GM23248 (cell line): ENCODE measurements around the gene ATP5ME. TPM values are rescaled to one million over a fixed set of nuclear protein-coding genes. Genes with fewer than 3 reads are reported as not detected.
A peak's percentile ranks its signal among the peaks of the same experiment; 100 is the strongest.

Experiments used
- DNase-seq: peaks from one replicate; pipeline ENCODE4 v3.0.0-alpha.2; 2015
- H2AFZ ChIP-seq: fragments of 200-600 bp; sonication (generic); 2 replicates; pipeline ENCODE4 v1.6.1; 2016; ENCODE audit warnings: antibody characterized with exemption
- H3F3A ChIP-seq: fragments of 200-600 bp; sonication (generic); 2 replicates; pipeline ENCODE4 v1.6.1; 2016; ENCODE audit warnings: mild to moderate bottlenecking, antibody characterized with exemption, mixed run types; ENCODE audit not compliant: insufficient read depth
- H3K27ac ChIP-seq: fragments of 200-600 bp; sonication (generic); 2 replicates; pipeline ENCODE4 v1.5.1; 2016; ENCODE audit warnings: mild to moderate bottlenecking
- H3K27me3 ChIP-seq: fragments of 200-600 bp; sonication (generic); replicated peaks from 2 replicates; pipeline ENCODE4 v1.6.1; 2016; ENCODE audit warnings: mild to moderate bottlenecking; ENCODE audit not compliant: insufficient read depth
- H3K36me3 ChIP-seq: fragments of 200-600 bp; sonication (generic); 2 replicates; pipeline ENCODE4 v1.6.1; 2016; ENCODE audit warnings: low read depth, mild to moderate bottlenecking
- H3K4me1 ChIP-seq: fragments of 200-600 bp; sonication (generic); 2 replicates; pipeline ENCODE4 v1.6.1; 2016; ENCODE audit warnings: mild to moderate bottlenecking; ENCODE audit not compliant: insufficient read depth
- H3K4me2 ChIP-seq: fragments of 200-600 bp; sonication (generic); one replicate; pipeline ENCODE4 v1.6.1; 2016; ENCODE audit warnings: mild to moderate bottlenecking; ENCODE audit not compliant: unreplicated experiment
- H3K4me3 ChIP-seq: fragments of 200-600 bp; sonication (generic); 2 replicates; pipeline ENCODE4 v1.5.1; 2016; ENCODE audit warnings: mild to moderate bottlenecking
- H3K79me2 ChIP-seq: fragments of 200-600 bp; sonication (generic); 2 replicates; pipeline ENCODE4 v1.6.1; 2016; ENCODE audit warnings: mild to moderate bottlenecking; ENCODE audit not compliant: insufficient read depth
- H3K9ac ChIP-seq: fragments of 200-600 bp; sonication (generic); 2 replicates; pipeline ENCODE4 v1.6.1; 2016; ENCODE audit warnings: mild to moderate bottlenecking
- H3K9me2 ChIP-seq: fragments of 200-600 bp; sonication (generic); 2 replicates; pipeline ENCODE4 v1.6.1; 2016; ENCODE audit warnings: mixed run types, mild to moderate bottlenecking, moderate library complexity; ENCODE audit not compliant: insufficient read depth
- H3K9me3 ChIP-seq: fragments of 200-600 bp; sonication (generic); one replicate; pipeline ENCODE4 v1.6.1; 2017; ENCODE audit warnings: low read depth
- H4K20me1 ChIP-seq: fragments of 200-600 bp; sonication (generic); 2 replicates; pipeline ENCODE4 v1.6.0; 2016; ENCODE audit not compliant: insufficient read depth
- EZH2 ChIP-seq: fragments of 200-600 bp; sonication (generic); IDR thresholded peaks from 2 replicates; pipeline ENCODE4 v1.6.1; 2018; ENCODE audit warnings: antibody characterized with exemption, mild to moderate bottlenecking; ENCODE audit not compliant: insufficient read depth, poor library complexity, severe bottlenecking
- EZH2phosphoT487 ChIP-seq: fragments of 200-600 bp; sonication (generic); IDR thresholded peaks from 2 replicates; pipeline ENCODE4 v1.6.1; 2018; ENCODE audit warnings: antibody characterized with exemption, moderate library complexity, mild to moderate bottlenecking, low read depth; ENCODE audit not compliant: insufficient read depth
- WGBS, 2 experiments: methylation state at CpG; one replicate each; pipeline ENCODE4 v1.1.6; 2015 to 2017; ENCODE audit warnings: low lambda C conversion rate in 2 of 2, low coverage in 1 of 2; ENCODE audit errors: missing lambda C conversion rate in 2 of 2; 5-methylcytosine and 5-hydroxymethylcytosine counted together
- in situ Hi-C: fragments of 300-500 bp; cut with MboI; formaldehyde crosslinking; loops from 2 replicates; pipeline ENCODE4 v1.15.0; 2020
- polyA plus RNA-seq: library from polyadenylated mRNA; unstranded; fragments of >200 nt; fragmentation: Nextera tagmentation; extraction: Ambion mirVana; gene quantifications from 2 replicates; pipeline ENCODE4 v1.2.1, GENCODE V29; 2016
- total RNA-seq: library from RNA; depleted of rRNA; stranded (reverse); fragments of >200 nt; shearing (Covaris generic); gene quantifications from 2 replicates; pipeline ENCODE4 v1.2.3, GENCODE V29; 2014

Gene ATP5ME
- total and polyA plus RNA-seq, 2 experiments from 2014 or later = 26.3 to 478 TPM

DNA sequence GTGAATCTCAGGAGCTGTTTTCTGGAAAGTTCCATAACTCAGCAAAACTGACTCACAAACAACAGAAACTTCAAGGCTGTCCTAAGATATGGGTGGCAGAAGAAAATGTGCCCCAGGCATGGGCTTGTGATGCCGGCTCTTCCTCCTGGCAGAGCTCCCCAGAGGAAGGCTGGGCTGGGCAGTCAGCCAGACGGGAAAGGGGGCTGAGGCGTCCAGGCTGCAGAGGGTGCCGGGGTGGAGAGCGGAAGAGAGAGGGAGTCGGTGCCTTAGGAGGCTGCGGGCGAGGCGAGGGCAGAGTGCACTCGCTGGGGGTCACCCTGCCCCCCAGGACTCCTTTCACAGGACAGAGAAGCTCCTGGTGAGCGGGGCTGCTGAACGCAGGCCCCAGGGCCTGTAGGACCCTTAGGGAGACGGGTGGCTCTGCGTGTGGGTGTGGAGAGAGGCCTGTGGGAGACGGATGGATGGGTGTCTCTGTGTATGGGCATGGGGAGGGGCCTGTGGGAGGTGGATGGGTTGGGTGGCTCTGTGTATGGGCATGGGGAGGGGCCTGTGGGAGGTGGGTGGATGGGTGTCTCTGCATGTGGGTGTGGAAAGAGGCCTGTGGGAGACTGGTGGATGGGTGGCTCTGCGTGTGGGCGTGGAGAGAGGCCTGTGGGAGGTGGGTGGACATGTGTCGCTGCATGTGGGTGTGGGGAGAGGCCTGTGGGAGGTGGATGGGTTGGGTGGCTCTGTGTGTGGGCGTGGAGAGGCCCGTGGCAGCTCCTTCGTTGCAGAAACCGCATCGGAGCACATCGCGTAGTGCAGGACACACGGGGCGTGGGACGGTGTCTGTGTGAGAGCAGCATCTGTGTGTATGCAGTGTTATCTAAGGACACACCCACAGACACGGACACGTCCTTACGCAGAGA lies 47.4 kb upstream of the ATP5ME start:
- H3F3A ChIP-seq = no peaks in the 10 kb centered on the region; the same call in 1 of the 2 replicates
- TF ChIP-seq EZH2phosphoT487 (no peak), EZH2 (no peak)
- peak overlapping the region; percentile 37 for H3K4me2 ChIP-seq
- H3K36me3 ChIP-seq = no peaks in the 10 kb centered on the region
- H3K27me3 ChIP-seq = no peaks in the 10 kb centered on the region
- no peaks in the 10 kb centered on the region for H4K20me1 ChIP-seq
- peak; percentile 76 for DNase-seq
- peaks cover 92% of the 10 kb centered on the region for H3K79me2 ChIP-seq
- in situ Hi-C loops = no loop called here
- WGBS, 2 experiments = 54 to 55% methylated on average over 27 to 31 of the region's 31 CpGs
- peak overlapping the region; percentile 83 for H3K27ac ChIP-seq
- H3K4me1 ChIP-seq = peaks cover 21% of the 10 kb centered on the region
- no peaks in the 10 kb centered on the region for H3K9me3 ChIP-seq
- H3K9me2 ChIP-seq = no peaks in the 10 kb centered on the region
- peak overlapping the region; percentile 66 for H3K9ac ChIP-seq
- no peak overlapping the region for H3K4me3 ChIP-seq
- H2AFZ ChIP-seq = no peak overlapping the region

DNA sequence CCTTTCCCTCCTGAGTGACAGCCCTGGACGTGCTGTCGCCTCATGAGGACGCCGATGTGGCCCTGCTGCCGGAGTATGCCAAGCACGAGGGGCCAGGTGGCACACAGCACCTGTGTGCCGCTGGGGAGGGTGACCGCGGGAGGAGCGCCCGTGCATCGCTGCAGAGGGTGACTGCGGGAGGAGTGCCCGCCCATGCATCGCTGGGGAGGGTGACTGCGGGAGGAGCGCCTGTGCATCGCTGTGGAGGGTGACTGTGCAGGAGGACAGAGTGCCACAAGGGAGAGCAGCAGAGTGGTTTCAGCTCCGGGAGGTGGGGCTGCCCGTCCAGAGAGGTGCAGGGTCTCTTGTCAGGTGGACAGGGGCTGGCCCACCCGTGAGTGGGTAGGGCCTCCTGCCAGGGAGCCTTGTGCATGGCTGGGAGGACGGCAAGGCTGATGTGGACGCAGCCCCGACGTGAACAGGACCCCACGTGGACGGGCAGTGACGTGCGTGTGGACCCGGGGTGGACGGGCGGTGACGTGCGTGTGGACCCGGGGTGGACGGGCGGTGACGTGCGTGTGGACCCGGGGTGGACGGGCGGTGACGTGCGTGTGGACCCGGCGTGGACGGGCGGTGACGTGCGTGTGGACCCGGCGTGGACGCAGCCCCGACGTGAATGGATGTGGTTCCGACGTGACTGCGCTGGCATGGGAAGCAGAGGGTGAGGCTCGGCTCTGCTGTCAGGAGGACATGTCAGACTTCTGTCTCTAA lies 46.2 kb upstream of the ATP5ME start:
- H3K4me3 ChIP-seq = no peak overlapping the region
- no peaks in the 10 kb centered on the region for H3K27me3 ChIP-seq
- no peaks in the 10 kb centered on the region for H3F3A ChIP-seq
- DNase-seq = no peak
- peaks cover 14% of the 10 kb centered on the region; the same call in 1 of the 2 replicates for H3K4me1 ChIP-seq
- H3K9ac ChIP-seq = peak overlapping the region; percentile 66
- no peak for TF ChIP-seq EZH2phosphoT487
- no peak for TF ChIP-seq EZH2
- 89 to 91% methylated on average over 32 to 58 of the region's 59 CpGs for WGBS, 2 experiments
- no peak overlapping the region for H2AFZ ChIP-seq
- H4K20me1 ChIP-seq = no peaks in the 10 kb centered on the region
- peak overlapping the region; percentile 37 for H3K4me2 ChIP-seq
- H3K79me2 ChIP-seq = peaks cover 80% of the 10 kb centered on the region
- peak overlapping the region; percentile 83 for H3K27ac ChIP-seq
- H3K9me2 ChIP-seq = no peaks in the 10 kb centered on the region
- H3K9me3 ChIP-seq = no peaks in the 10 kb centered on the region
- H3K36me3 ChIP-seq = no peaks in the 10 kb centered on the region
- in situ Hi-C loops = no loop called here

DNA sequence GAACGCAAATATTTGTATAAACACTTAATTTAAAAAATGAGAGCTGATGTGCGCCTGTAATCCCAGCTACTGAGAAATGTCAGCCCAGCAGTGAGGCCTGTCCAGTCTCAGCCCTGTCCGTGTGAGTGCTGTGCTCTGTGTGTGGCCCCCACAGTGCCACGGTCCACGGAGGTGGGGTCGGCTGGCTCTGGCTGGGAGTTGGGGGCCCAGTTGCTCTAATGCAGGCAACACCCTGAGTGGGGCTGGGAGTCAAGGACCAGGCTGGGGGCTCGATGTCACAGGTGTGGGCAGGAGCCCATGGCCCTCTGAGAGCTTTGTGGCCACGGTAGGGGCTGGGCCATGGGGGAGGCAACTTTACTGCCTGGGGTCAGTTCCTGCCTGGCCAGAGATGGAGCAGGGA lies 44.4 kb upstream of the ATP5ME start:
- TF ChIP-seq EZH2phosphoT487 = no peak
- no peak for TF ChIP-seq EZH2
- peaks cover 14% of the 10 kb centered on the region; the same call in 1 of the 2 replicates for H3K4me1 ChIP-seq
- H4K20me1 ChIP-seq = no peaks in the 10 kb centered on the region
- H3K4me3 ChIP-seq = no peak overlapping the region
- H2AFZ ChIP-seq = no peak overlapping the region
- no peaks in the 10 kb centered on the region for H3K9me3 ChIP-seq
- no peaks in the 10 kb centered on the region for H3K9me2 ChIP-seq
- in situ Hi-C loops = no loop called here
- no peak overlapping the region for H3K9ac ChIP-seq
- no peak overlapping the region for H3K4me2 ChIP-seq
- no peaks in the 10 kb centered on the region for H3K36me3 ChIP-seq
- no peak overlapping the region for H3K27ac ChIP-seq
- H3K27me3 ChIP-seq = no peaks in the 10 kb centered on the region
- 83 to 89% methylated on average over 8 of the region's 8 CpGs for WGBS, 2 experiments
- no peaks in the 10 kb centered on the region for H3F3A ChIP-seq
- no peak for DNase-seq
- peaks cover 80% of the 10 kb centered on the region for H3K79me2 ChIP-seq

DNA sequence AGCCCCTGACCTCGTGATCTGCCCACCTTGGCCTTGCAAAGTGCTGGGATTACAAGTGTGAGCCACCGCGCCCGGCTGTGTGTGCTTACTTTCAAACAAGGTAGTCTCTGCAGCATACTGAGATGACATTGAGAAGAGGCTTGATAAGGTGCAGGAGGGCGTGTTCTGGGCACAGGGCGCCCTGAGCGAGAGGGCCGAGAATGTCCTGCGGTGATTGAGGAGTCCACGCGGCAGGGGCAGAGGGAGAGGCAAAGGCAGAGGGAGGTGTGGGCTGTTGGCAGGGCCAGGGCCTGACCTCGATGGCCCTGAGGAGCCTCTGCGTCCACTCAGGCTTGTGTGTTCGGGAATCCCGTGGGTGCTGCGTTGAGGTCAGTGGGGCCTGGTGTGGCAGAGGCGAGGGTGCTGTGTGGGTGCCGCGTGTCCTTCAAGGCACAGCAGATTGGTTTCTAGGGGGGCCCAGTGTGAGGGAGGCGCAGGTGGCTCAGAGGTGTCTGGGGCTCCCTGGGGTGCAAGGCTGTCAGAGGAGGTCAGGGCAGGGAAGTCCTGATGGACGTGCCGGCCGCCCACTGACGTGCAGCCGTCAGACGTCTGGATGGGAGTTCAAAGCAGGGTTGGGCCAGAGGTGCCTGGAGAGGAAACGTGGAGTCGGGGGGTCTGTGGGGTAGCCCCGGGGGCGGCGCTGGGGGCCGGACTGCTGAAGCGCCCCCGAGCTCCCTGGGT lies 43.7 kb upstream of the ATP5ME start:
- Histone ChIP-seq H4K20me1 (no peaks in the 10 kb centered on the region), H3K4me3 (no peak overlapping the region), H3K36me3 (no peaks in the 10 kb centered on the region), H3K9ac (no peak overlapping the region), H3K9me3 (no peaks in the 10 kb centered on the region), H2AFZ (no peak overlapping the region), H3K27ac (no peak overlapping the region), H3K9me2 (no peaks in the 10 kb centered on the region), H3F3A (no peaks in the 10 kb centered on the region), H3K79me2 (peaks cover 80% of the 10 kb centered on the region), H3K4me1 (peaks cover 14% of the 10 kb centered on the region; the same call in 1 of the 2 replicates), H3K27me3 (no peaks in the 10 kb centered on the region), H3K4me2 (no peak overlapping the region)
- DNase-seq = no peak
- WGBS, 2 experiments = 85 to 87% methylated on average over 30 to 34 of the region's 34 CpGs
- no peak for TF ChIP-seq EZH2
- TF ChIP-seq EZH2phosphoT487 = no peak
- in situ Hi-C loops = no loop called here
